DOHH2 (cell line): ENCODE measurements around the gene JCHAIN.

ENCODE experiments used
- CTCF ChIP-seq: fragments of 200-600 bp; sonication (generic); IDR thresholded peaks from one replicate; pipeline ENCODE4 v1.5.1; 2014; ENCODE audit warnings: antibody characterized with exemption, mild to moderate bottlenecking, low read depth, low read length; ENCODE audit not compliant: poor library complexity, severe bottlenecking
- EZH2phosphoT487 ChIP-seq: fragments of 200-600 bp; sonication (generic); IDR thresholded peaks from 2 replicates; pipeline ENCODE4 v1.6.1; 2017; ENCODE audit warnings: borderline replicate concordance, mild to moderate bottlenecking, antibody characterized with exemption, low read length, moderate library complexity, mixed read lengths

- TF ChIP-seq CTCF (no peak), EZH2phosphoT487 (no peak)
Measured at GRCh38 chr4:70709611-70710205, 43.4 kb upstream of the JCHAIN start.
